GM23338 (cell line): ENCODE results near the gene RGS17. TPM values are rescaled to one million over a fixed set of nuclear protein-coding genes. Genes with fewer than 3 reads are reported as not detected.

Source experiments
- ATAC-seq: fragments of 200-7000 bp; cut with Tn5 transposase; 3 replicates; pipeline ENCODE4 v1.9.1; 2020
- DNase-seq: peaks from one replicate; pipeline ENCODE4 v3.0.0-alpha.2; 2015; ENCODE audit warnings: low spot score
- H2AFZ ChIP-seq: fragments of 200-600 bp; sonication (generic); 2 replicates; pipeline ENCODE4 v1.8.0; 2016; ENCODE audit warnings: antibody characterized with exemption, mild to moderate bottlenecking, moderate library complexity
- H3F3A ChIP-seq: fragments of 200-600 bp; sonication (generic); replicated peaks from 2 replicates; pipeline ENCODE4 v1.8.0; 2017; ENCODE audit warnings: antibody characterized with exemption, mixed run types, low read depth
- H3K27ac ChIP-seq: fragments of 200-600 bp; sonication (generic); 2 replicates; pipeline ENCODE4 v1.6.1; 2016; ENCODE audit warnings: low read depth
- H3K27me3 ChIP-seq: fragments of 200-600 bp; sonication (generic); 2 replicates; pipeline ENCODE4 v1.8.0; 2016; ENCODE audit warnings: mild to moderate bottlenecking, mixed run types, moderate library complexity; ENCODE audit not compliant: insufficient read depth
- H3K36me3 ChIP-seq: fragments of 200-600 bp; sonication (generic); 2 replicates; pipeline ENCODE4 v1.8.0; 2016; ENCODE audit warnings: mild to moderate bottlenecking; ENCODE audit not compliant: insufficient read depth
- H3K4me1 ChIP-seq: fragments of 200-600 bp; sonication (generic); 2 replicates; pipeline ENCODE4 v1.8.0; 2016; ENCODE audit warnings: mild to moderate bottlenecking, moderate library complexity; ENCODE audit not compliant: insufficient read depth
- H3K4me2 ChIP-seq: fragments of 200-600 bp; sonication (generic); 2 replicates; pipeline ENCODE4 v1.7.1; 2017; ENCODE audit warnings: mixed run types
- H3K4me3 ChIP-seq: fragments of 200-600 bp; sonication (generic); 2 replicates; pipeline ENCODE4 v1.6.1; 2016; ENCODE audit warnings: mixed run types
- H3K79me2 ChIP-seq: fragments of 200-600 bp; sonication (generic); replicated peaks from 2 replicates; pipeline ENCODE4 v1.8.0; 2017; ENCODE audit warnings: mild to moderate bottlenecking; ENCODE audit not compliant: insufficient read depth
- H3K9me2 ChIP-seq: fragments of 200-600 bp; sonication (generic); 2 replicates; pipeline ENCODE4 v1.8.0; 2017; ENCODE audit not compliant: insufficient read depth
- H4K20me1 ChIP-seq: fragments of 200-600 bp; sonication (generic); replicated peaks from 2 replicates; pipeline ENCODE4 v1.8.0; 2017; ENCODE audit warnings: mild to moderate bottlenecking; ENCODE audit not compliant: insufficient read depth
- H3K27ac Mint-ChIP-seq: 2 replicates; pipeline ENCODE4 v1.8.0; 2020; ENCODE audit warnings: inconsistent platforms, mild to moderate bottlenecking, moderate library complexity, mixed read lengths
- H3K27me3 Mint-ChIP-seq: 3 replicates; pipeline ENCODE4 v1.8.0; 2022; ENCODE audit warnings: low read depth, mild to moderate bottlenecking, moderate library complexity, mixed read lengths, inconsistent platforms; ENCODE audit not compliant: insufficient read depth, poor library complexity
- H3K36me3 Mint-ChIP-seq: 3 replicates; pipeline ENCODE4 v1.8.0; 2021; ENCODE audit warnings: low read depth, mild to moderate bottlenecking, inconsistent platforms, moderate library complexity, mixed read lengths
- H3K4me1 Mint-ChIP-seq: 3 replicates; pipeline ENCODE4 v1.8.0; 2020; ENCODE audit warnings: mild to moderate bottlenecking, inconsistent platforms, mixed read lengths
- H3K4me3 Mint-ChIP-seq: 3 replicates; pipeline ENCODE4 v1.8.0; 2021; ENCODE audit warnings: moderate library complexity, mild to moderate bottlenecking, inconsistent platforms, mixed read lengths
- H3K9me3 Mint-ChIP-seq: 3 replicates; pipeline ENCODE4 v1.8.0; 2020; ENCODE audit warnings: moderate library complexity, mild to moderate bottlenecking, inconsistent platforms, mixed read lengths
- POLR2AphosphoS5 ChIP-seq: IDR thresholded peaks from 2 replicates; pipeline ENCODE4 v1.6.1; 2016; ENCODE audit warnings: antibody characterized with exemption, low read depth
- REST ChIP-seq: IDR thresholded peaks from one replicate; pipeline ENCODE4 v1.6.1; 2018; ENCODE audit warnings: antibody characterized with exemption; ENCODE audit not compliant: unreplicated experiment
- ZNF462 ChIP-seq: fragments of 250-450 bp; sonication (Bioruptor Pico); IDR thresholded peaks from 2 replicates; pipeline ENCODE4 v1.5.0; 2020; ENCODE audit warnings: mild to moderate bottlenecking, moderate library complexity
- polyA plus RNA-seq: library from polyadenylated mRNA; unstranded; fragments of >200 nt; fragmentation: Nextera tagmentation; extraction: Ambion mirVana; gene quantifications from 2 replicates; pipeline ENCODE4 v1.2.1, GENCODE V29; 2016
- total RNA-seq: library from RNA; depleted of rRNA; stranded (reverse); fragments of >200 nt; shearing (Covaris generic); gene quantifications from 2 replicates; pipeline ENCODE4 v1.2.3, GENCODE V29; 2014
- TF ChIP-seq, protein P1 (sequence below), 2 experiments: fragments of 200-600 bp in 1 of 2; sonication (generic) in 1 of 2; conservative IDR thresholded peaks; 2 replicates each; pipeline versions ENCODE4 v1.5.1 to v1.6.1; 2016 to 2017; ENCODE audit warnings: antibody characterized with exemption in 2 of 2, low read depth in 2 of 2, mild to moderate bottlenecking in 2 of 2, moderate library complexity in 1 of 2

RGS17 gene
- total and polyA plus RNA-seq, 2 experiments from 2014 or later, result 12.1 to 12.3 TPM

DNA sequence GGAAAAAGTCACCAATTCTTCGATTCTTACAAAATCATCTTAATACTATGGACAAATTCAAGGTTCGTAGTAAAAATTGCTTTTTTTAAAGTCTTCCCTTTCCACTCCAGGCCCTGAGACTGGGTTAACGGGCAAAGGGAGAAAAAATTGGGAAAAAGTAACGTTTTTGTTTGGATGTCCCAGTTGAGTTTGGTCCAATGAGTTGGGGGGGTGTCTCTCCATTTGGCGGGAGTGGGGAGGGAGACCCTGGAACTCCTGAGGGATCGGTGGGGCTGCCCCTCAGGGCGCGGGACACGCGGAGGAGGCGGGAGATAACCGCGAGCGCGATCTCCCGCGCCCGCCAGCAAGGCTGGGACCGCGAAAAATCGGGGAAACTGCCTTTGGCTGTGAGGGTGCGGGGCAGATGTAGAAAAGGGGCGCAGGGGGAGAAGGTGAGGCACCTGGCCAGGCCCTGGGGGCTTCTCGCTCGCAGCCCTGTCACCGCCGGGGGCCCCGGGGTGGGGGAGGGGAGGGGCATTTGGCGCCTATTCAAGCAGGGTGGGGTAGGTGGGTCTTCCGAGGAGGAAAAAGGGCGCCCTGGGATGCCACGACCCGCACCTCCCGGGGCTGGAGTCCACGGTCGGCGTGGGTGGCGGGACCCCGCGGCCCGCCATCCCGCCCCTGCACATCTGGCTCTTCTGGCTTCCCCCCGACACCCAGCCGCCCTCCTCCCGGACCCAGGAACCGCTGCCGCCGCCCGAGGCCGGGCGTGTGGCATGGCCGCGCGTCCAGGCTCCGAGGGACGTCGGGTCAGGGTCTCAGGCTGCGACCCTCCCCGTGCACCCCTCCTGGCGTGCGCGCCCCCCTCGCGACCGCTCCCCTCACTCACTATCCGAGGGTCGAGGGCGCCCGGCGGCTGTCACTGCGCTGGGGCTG is 148.8 kb downstream of the RGS17 start:
- Mint-ChIP-seq H3K27me3 (peaks cover 12% of the 10 kb centered on the region), H3K27ac (peak overlapping the region; percentile 70), H3K4me3 (peak overlapping the region; percentile 99), H3K4me1 (peaks cover 35% of the 10 kb centered on the region), H3K9me3 (no peaks in the 10 kb centered on the region), H3K36me3 (peaks cover 40% of the 10 kb centered on the region; the same call in 2 of the 3 replicates)
- H2AFZ ChIP-seq, result no peak overlapping the region
- H3K4me2 ChIP-seq, result peak overlapping the region; percentile 78
- no peak overlapping the region for H3K27ac ChIP-seq
- DNase-seq (peak; percentile 26), ATAC-seq (peak; percentile 7)
- H3K4me1 ChIP-seq, result peaks cover 44% of the 10 kb centered on the region
- H3K36me3 ChIP-seq, result peaks cover 10% of the 10 kb centered on the region; the same call in 1 of the 2 replicates
- peaks cover 47% of the 10 kb centered on the region for H4K20me1 ChIP-seq
- no peaks in the 10 kb centered on the region for H3F3A ChIP-seq
- TF ChIP-seq, protein P1, sequence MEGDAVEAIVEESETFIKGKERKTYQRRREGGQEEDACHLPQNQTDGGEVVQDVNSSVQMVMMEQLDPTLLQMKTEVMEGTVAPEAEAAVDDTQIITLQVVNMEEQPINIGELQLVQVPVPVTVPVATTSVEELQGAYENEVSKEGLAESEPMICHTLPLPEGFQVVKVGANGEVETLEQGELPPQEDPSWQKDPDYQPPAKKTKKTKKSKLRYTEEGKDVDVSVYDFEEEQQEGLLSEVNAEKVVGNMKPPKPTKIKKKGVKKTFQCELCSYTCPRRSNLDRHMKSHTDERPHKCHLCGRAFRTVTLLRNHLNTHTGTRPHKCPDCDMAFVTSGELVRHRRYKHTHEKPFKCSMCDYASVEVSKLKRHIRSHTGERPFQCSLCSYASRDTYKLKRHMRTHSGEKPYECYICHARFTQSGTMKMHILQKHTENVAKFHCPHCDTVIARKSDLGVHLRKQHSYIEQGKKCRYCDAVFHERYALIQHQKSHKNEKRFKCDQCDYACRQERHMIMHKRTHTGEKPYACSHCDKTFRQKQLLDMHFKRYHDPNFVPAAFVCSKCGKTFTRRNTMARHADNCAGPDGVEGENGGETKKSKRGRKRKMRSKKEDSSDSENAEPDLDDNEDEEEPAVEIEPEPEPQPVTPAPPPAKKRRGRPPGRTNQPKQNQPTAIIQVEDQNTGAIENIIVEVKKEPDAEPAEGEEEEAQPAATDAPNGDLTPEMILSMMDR (conservative IDR thresholded peaks at IDR 0.05; ENCODE audit: low read depth in 2 of 2), result no peak
- TF ChIP-seq ZNF462 (CRISPR knock-in tag) (no peak), POLR2AphosphoS5 (no peak; the same call in 1 of the 2 replicates), REST (no peak)
- peak overlapping the region; percentile 97 for H3K4me3 ChIP-seq
- peaks cover 91% of the 10 kb centered on the region for H3K79me2 ChIP-seq
- no peaks in the 10 kb centered on the region for H3K9me2 ChIP-seq
- H3K27me3 ChIP-seq, result no peaks in the 10 kb centered on the region
